Islet of Langerhans (tissue), 1 donor: Measurements from ENCODE around the gene TRABD2A.
"Not testable (repeated sequence)": the region's sequence is repeated elsewhere in the genome, so short reads cannot be mapped to it uniquely, and the experiment has no call there.

Experiments used
- FAIRE-seq: peaks from one replicate; lab custom pipeline; 2011; peaks lifted over from hg19 to GRCh38; lab: Jason Lieb, UNC

Gene TRABD2A, protein sequence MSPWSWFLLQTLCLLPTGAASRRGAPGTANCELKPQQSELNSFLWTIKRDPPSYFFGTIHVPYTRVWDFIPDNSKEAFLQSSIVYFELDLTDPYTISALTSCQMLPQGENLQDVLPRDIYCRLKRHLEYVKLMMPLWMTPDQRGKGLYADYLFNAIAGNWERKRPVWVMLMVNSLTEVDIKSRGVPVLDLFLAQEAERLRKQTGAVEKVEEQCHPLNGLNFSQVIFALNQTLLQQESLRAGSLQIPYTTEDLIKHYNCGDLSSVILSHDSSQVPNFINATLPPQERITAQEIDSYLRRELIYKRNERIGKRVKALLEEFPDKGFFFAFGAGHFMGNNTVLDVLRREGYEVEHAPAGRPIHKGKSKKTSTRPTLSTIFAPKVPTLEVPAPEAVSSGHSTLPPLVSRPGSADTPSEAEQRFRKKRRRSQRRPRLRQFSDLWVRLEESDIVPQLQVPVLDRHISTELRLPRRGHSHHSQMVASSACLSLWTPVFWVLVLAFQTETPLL

DNA sequence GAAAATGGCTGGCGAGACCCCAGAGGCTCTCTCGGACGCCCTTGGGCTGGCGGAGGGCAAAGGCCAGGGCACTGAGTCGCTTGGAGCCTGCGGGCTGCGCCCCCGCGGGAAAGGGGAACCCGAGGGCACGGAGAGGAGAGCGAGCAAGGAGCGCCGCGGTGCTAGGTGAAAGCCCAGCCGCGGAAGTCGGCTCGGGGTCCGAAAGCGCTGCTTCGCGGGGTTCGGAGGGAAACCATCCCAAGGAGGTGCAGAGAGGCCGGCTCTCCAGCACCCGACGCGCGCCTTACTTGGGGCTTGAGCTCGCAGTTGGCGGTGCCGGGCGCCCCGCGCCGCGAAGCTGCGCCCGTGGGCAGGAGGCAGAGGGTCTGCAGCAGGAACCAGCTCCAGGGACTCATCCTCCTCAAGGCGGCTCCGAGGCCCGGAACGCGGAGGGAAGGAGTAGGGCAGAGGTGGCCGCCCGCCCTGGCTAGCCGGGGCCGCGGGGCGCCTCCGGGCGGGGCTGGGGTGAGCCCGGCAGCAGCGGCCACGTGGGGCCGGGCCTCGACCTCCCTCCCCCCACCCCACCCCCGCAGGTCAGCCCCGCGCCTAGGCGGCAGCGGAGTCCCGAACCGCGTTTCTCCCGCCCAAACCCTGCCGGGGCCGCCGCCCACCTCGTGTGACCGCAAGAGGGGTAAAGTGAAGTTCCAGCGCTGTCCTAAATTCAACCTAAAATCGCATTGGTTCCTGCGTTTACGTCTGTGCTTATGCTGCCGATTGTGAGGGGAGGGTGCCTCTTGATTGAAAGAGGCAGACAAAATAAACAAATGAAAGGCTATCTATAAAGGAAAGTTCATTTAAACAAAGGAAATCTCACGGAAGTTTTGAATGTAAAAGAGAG is at the start of gene TRABD2A:
TRABD2A (minus strand) TSS at position 440 of the 877 bp plus-strand sequence; CDS start at position 395, 45 bp downstream.
- no peak for FAIRE-seq

DNA sequence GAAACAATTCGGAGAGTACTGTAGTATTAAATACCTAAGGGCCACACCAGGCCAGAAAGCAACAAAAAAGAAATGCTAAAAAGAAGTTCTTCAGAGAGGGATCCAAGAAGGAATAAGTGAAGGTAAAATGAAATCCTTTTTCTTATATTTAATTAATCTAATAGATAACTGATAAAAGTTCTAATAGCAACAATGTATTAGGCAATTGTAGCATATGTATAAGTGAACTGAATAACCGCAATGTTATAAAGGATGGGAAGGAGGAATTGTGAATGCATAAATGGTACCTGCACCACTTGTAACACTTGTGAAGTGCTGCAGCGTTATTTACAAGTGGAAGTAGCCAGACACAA is 46.4 kb upstream of the TRABD2A start:
- no peak for FAIRE-seq

DNA sequence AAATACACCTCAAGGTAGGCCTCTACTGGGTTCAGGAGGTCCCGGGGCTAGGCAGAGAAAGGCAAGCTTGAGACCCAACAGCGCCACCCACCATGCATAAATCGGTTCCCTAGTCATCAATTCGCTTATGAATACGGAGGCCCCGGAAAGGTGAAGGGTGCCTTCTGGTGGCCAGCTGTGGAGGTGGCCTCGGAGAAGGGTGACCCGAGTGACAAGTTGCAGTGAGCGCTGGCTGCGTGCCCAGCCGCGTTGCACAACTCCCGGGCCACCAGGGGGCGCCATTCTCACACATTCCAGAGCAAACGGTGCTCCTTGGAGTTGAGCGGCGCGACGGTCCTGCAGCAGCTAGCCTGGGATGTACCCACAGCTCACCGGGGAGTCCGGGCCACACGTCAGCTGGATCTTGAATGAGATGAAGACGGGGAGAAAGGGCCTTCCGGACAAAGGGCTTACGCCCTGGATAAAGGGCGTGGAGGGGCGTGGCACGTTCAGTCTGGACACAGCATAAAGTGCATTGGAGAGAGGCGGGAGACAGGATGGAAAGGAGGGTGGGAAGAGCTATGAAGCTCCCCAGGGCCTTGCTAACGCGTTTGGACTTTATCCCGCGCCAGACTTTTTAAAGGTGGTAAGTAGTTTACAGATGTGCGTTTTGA is 45.0 kb upstream of the TRABD2A start:
- no peak for FAIRE-seq

DNA sequence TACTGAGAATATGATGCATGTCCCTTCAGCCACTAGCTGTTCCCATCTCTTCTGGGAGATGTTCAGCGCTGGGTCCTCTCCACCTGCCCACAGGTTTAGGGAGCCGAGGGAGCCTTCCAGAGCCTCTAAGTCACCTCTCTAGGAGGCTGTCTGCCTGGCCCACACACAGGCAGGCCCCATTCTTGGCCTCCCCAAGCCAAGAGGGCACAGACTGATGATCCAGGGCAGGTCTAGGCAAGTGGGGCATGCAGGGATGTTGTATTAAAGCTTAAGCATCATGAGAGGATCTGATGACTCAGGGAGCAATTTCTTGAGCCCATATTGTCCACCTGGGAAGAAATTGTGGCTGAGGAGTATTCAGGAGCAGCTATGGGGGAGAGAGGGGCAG is 44.4 kb upstream of the TRABD2A start:
- no peak for FAIRE-seq

DNA sequence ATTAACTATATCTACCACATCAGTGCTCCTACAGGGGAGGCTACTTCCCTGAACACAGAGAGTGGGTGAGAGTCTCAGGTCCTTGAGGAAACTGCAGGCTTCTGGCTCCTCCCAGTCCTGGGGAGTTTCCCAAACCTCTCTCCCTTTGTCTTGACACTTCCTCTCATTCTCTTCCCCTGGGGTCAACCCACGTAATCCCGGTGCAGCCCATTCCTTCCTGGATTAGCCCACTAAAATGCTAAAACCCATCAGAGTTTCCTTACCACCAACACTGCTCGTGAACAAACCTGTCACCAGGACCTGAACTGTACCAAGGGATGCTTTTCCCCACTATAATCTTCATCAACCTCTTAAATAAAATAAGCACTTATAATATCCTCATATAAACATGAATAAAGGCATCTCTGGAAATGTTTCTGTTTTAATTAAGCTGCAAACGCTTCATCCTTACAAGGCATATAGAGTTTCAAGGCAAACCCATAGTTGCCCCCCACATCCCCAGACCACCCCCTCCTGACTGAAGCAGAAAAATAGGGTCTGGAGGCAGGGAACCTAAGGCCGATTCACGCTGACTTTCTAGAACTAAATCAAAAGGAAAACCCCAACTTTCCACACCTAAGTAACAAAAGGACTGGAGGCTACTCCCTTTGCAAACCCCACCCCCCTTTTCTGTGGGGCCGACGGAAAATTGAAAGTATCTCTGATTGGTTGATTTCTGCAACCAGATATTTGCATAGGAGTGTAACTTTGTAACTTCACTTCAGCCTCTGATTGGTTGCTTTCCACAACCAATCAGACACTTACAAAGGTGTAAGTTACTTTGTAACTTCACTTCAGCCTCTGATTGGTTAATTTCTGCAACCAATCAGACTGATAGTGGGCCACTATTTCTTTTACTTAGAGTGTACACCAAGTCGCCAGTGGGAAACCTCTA is 43.6 kb upstream of the TRABD2A start:
- no peak for FAIRE-seq

DNA sequence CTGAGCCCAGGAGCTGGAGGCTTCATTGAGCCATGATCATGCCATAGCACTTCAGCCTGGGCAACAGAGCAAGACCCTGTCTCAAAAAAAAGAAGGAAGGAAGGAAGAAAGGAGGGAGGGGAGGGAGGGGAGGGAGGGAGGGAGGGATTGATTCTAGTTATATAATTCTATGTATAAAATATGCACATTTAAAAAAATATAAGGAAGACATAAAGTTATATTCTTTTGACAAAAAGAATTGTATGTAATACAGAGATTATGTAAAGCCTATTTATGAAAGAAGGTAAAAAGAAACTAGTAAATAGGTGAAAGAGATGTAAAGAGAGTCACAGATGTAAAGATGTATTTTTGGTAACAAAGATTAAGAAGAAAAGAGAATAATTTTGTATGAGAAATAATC is 42.1 kb upstream of the TRABD2A start:
- FAIRE-seq: no peak

DNA sequence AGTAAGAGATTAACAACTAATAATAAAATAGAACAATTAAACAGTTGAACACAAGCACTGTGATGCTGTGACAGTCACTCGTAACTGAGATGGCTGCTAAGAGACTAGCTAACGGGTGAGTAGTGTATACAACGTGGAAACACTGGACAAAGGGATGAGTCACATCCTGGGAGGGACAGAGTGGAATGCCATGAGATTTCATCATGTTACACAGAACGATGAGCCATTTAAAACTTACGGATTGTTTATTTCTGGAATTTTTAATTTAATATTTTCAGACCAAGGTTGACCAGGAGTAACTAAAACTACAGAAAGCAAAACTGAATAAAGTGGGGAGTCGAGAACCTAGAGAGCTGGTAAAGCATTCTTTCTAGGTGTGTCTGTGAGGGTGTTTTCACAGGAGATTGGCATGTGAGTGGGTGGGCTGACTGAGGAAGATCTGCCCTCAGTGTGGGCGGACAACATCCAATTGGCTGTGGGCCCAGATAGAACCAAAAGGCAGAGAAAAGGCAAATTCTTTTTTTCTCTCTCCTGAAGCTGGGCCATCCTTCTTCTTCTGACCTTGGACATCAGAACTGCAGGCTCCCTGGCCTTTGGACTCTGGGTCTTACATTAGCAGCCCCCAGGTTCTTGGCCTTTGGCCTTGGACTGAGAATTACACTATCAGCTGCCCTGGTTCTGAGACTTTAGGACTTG is 39.1 kb upstream of the TRABD2A start:
- FAIRE-seq: no peak

DNA sequence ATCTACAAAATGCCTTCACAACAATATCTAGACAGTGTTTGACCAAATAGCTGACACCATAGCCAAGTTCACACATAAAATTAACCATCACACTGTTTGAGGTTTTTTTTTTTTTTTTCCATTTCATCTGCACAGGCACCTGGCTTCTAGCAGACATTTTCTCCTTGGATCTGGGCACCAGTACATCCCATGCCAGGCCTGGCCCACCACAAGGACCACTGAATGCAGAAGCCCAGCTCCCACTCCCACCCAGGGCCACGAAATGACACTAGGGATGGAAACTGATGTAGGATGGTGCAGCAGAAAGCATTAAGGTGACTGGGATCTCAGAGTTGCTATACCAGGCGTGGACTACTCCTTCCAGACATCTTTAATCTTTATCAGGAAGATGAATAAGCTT is 37.5 kb upstream of the TRABD2A start:
- FAIRE-seq: no peak

DNA sequence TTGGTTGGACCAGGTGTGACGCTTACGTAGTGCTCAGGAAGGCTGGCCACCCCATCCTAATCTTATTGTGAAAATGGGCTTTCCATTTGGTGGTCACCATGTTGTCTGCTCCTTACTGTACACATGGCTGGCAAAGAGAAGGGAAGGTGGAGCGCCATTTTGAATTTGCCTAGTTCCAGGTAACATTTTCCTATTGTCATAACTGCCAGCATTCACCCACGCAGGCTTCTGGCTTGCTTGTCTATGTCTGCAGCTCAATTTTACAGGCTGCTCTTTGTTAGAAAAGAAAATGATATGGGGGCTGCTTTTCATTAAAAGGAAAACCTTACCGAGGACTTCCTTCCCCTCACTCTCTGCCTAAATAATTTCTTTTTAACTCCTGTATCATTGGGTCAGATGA is 36.9 kb upstream of the TRABD2A start:
- not testable (repeated sequence) for FAIRE-seq

DNA sequence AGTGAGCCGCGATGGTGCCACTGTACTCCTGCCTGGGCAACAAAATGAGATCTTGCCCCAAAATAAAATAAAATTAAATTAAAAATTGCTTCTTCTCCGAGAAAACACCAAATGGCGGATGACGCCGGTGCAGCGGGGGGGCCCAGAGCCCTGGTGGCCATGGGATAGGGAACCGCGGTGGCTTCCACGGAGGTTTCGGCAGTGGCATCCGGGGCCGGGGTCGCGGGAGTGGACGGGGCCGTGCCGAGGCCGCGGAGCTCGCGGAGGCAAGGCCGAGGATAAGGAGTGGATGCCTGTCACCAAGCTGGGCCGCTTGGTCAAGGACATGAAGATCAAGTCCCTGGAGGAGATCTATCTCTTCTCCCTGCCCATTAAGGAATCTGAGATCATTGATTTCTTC is 34.8 kb upstream of the TRABD2A start:
- not testable (repeated sequence) for FAIRE-seq

DNA sequence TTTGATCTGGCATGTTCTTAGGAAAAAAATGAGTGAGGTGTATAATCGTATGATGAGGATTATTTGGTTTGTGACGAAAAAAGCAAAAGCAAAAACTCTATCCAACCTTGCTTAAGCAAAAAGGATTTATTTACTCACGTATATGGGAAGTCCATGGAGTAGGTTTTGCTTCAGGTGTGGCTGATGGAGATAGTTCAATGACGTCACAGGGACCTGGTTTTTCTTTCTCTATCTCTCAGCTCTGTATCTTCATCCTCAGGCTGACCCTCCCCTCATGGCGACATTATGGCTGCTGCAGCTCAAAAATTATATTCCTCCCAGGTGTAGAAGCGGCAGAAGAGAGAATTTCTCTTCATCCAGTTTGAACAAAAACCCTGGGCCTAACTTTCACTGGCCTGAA is 33.5 kb upstream of the TRABD2A start:
- FAIRE-seq: no peak

DNA sequence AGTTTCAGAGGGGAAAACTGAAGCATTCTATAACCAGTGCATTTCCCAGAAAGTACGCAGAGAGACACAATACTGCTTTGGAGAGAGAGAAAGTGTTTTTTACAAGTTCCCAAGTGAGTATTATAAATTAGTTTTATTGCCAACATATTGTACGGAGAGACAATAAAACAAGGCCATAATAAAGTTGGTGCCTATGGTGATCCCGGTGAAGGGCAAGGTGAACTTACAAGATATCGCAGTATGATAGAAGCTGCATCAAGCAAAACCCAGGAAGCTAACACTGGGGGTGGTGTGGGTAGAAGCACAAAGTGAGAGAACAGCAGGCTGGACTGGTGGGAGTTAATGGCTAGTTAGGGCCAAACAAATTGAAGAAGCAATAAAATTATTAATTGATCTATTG is 32.1 kb upstream of the TRABD2A start:
- FAIRE-seq: no peak

DNA sequence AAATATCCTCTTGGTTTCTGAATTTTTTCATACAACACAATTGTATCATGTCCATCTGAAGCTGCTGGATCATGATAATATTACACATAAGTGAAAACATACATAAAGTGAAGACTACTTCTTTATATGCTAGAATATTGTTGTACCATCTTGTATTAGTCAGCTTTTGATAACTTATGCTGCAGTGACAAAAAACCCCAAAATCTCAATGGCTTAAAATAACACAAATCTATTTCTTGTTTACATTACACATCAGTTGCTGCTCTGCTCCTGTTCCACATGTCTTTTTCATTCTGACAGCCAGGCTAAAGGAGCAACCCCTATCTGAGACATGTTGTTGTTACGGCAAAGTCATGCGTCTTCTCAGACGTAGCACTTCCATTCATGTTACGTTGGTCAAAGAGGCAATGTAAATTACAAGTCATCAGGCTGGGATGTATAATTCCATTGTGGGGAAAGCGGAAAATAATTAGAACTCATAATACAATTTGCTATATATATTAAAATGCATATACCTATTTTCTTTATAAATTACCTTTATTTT is 30.3 kb upstream of the TRABD2A start:
- FAIRE-seq: no peak

DNA sequence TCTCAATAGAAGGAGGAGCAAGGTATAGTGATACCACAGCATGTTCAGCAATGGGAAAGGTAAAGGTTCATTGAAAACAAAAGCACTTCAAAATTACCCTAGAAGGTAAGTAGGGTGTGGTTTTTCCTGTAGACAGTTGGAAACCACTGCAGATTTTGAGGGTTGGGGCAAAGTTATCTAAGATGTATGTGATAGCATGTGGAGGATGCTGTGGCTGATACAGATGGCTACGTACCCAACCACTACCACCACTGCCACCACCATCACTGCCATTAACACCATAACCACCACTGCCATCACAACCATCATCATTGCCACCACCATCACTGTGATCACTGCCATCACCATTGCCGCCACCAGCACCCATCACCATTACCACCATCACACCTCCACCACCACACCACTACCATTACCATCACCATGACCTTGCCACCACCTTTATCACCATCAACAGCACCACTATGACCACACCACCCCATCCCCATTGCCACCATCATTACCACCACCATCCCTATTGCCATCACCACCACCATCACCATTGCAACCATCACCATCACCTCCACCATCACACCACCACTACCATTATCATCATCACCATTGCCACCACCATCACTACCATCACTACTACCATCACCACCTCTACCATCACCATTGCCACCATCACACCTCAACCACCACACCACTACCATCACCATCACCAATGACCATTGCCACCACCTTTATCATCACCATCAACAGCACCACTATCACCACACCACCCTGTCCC is 28.2 kb upstream of the TRABD2A start:
- no peak for FAIRE-seq

DNA sequence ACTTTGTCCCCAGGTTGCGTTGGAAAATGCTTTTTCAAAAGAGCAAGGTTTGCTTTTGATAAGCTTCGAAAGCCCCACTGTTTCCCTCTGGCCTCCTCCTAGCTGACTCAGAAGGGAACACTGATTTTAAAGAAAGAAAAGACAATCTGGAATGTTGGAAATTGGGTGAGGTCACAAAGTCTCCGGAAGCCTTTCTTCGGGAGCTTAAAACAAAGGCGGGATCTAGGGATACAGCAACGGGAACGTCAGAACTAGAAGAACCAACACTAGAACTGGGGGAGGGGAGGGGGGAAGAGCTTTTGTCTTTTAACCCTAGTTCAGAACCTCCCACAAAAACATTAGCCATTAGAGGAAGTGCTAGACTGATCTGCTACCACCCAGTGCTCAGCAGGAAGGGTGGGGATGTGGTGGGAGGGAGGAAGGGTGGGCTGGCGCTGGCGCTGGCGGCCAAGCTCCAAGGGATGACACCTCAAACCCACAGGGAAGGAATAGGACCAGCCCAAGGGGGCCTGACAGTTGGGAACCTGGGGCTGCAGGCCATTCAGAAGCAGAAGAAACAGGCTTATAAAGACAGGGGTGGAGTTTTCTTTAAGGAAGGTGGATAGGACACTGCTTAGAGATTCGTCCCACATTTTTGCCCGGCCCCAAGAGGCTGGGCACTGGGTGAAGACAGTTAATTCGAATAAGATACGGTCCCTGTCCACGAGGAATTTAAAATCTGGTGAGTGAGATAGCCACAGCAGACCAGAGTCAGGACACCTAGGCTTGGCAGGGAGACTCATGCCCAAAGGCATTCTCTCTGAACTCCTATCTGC is 26.2 kb upstream of the TRABD2A start:
- FAIRE-seq: no peak

DNA sequence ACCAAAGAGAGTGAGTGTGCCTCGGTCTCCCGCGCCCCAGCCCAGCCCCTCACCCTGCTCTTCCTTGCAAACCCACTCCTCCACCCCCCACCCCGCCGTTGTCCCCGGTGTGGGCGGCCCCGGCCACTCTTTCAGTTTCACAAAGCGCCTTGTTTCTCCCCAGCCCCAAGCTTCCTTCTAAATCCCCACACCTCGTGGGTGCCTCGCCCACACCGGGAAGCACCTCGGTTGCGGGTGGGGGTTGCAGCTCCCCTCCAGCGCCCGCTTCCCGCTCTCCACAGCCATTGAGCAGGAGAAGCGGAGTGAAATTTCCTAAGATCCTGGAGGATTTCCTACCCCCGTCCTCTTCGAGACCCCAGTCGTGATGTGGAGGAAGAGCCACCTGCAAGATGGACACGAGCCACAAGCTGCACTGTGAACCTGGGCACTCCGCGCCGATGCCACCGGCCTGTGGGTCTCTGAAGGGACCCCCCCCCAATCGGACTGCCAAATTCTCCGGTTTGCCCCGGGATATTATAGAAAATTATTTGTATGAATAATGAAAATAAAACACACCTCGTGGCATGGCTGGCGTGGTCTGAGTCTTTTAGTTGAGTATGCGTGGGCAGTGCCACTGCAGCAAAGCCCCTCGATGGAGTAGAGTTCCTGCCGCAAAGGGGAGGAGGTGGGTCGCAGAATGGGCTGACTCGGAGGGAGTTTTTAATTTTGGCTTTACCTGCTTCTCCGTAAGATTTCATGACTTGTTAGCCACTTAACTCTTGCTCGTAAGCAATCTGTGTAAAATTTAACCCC is 25.4 kb upstream of the TRABD2A start:
- FAIRE-seq: no peak

DNA sequence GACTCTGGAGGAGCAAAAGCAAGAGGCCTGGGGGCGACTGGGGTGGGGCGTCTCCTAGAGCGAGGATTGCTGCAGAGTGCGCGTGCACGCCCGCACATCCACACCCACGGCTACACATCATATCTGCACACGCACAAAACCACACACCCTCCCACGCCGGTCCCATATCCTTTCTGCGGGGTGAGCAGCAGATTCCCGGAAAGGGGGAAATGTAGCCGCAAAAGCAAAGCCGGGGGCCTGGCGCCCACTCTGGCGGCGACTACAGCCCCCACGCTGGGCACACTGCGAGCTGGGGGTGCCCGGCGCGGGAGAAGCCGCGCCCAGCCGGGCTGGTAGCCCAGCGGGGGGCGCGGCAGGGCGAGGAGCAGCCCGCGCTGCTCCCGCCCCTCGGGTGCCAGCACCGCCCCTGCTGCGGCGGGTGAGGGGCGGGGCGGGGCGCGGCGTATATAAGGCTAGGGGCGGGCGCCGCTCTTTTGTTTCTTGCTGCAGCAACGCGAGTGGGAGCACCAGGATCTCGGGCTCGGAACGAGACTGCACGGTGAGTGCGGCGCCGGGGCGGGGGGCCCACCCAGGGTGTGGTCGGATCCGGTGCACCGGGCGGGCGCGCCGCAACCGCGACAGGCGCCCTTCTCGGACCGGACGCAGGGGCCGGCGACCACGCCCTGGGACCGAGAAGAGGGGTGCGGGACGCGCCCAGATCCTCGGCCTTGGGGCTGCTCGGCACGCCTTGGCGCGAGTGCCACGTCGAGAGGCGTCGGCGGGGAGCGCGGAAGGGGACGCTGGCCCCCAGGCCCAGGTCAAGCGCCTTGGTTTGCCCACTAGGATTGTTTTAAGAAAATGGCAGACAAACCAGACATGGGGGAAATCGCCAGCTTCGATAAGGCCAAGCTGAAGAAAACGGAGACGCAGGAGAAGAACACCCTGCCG is 24.6 kb upstream of the TRABD2A start, which contains the start of gene TMSB10:
TMSB10 (plus strand) TSS at position 476 of the 927 bp plus-strand sequence.
- no peak for FAIRE-seq
